Ascending aorta (tissue), 2 donors: ENCODE measurements around the gene TACC2. TPM values are rescaled to one million over a fixed set of nuclear protein-coding genes. Genes with fewer than 3 reads are reported as not detected.
A peak's percentile ranks its signal among the peaks of the same experiment; 100 is the strongest.

Experiments used
- DNase-seq, 2 donors: peaks; one replicate each; pipeline ENCODE4 v3.0.0-alpha.2; 2019; ENCODE audit warnings: low spot score in 2 of 2
- H3K27ac ChIP-seq, 2 donors: fragments of 200-600 bp; sonication (generic); one replicate each; pipeline ENCODE4 v1.5.1; 2016 to 2017; ENCODE audit warnings: mild to moderate bottlenecking in 1 of 2
- H3K27me3 ChIP-seq: fragments of 200-600 bp; sonication (generic); one replicate; pipeline ENCODE4 v1.5.1; 2017
- H3K36me3 ChIP-seq, 2 donors: fragments of 200-600 bp; sonication (generic); one replicate each; pipeline ENCODE4 v1.5.1; 2016
- H3K4me1 ChIP-seq, 2 donors: fragments of 200-600 bp; sonication (generic); one replicate each; pipeline ENCODE4 v1.5.1; 2016 to 2017; ENCODE audit warnings: mild to moderate bottlenecking in 1 of 2
- H3K4me3 ChIP-seq, 2 donors: fragments of 200-600 bp; sonication (generic); one replicate each; pipeline ENCODE4 v1.5.1; 2016 to 2017; ENCODE audit warnings: mild to moderate bottlenecking in 1 of 2
- H3K9me3 ChIP-seq, 2 donors: fragments of 200-600 bp; sonication (generic); one replicate each; pipeline ENCODE4 v1.5.1; 2016
- CTCF ChIP-seq, 3 experiments: fragments of 200-600 bp in 2 of 3; fragments of 450-650 bp in 1 of 3; sonication (generic) in 2 of 3; IDR thresholded peaks; one replicate each; pipeline ENCODE4 v1.5.1; 2016 to 2019; ENCODE audit warnings: antibody characterized with exemption in 3 of 3, mild to moderate bottlenecking in 1 of 3, moderate library complexity in 1 of 3
- intact Hi-C: fragments of 100-400 bp; cut with DNase I; formaldehyde crosslinking; loops from one replicate; pipeline ENCODE4 v1.15.1; 2023
- total RNA-seq: library from RNA; depleted of rRNA; stranded (reverse); fragments of >200 nt; gene quantifications from one replicate; pipeline ENCODE4 v1.1.0, GENCODE V29; 2016

The TACC2 gene
- 69.1 TPM for total RNA-seq

- no peaks in the 10 kb centered on the region for H3K27me3 ChIP-seq
- H3K4me1 ChIP-seq: peaks cover 0 to 10% of the 10 kb centered on the region in 2 donors
- no peak for DNase-seq
- no peak for TF ChIP-seq CTCF (IDR thresholded peaks at IDR 0.05)
- peaks cover 3 to 10% of the 10 kb centered on the region in 2 donors for H3K9me3 ChIP-seq
- H3K27ac ChIP-seq: peak within 1 kb of the TSS; percentile 44 to 65
- intact Hi-C loops: no loop called here
- H3K36me3 ChIP-seq: no peaks in the 10 kb centered on the region
- no peak within 1 kb of the TSS for H3K4me3 ChIP-seq
Observed at GRCh38 chr10:121988361-121989324, at the start of gene TACC2. Gene TACC2 (plus strand): TSS chr10:121989163. CDS start chr10:122021982, 32,819 bp downstream.

GRCh38 chr10:121941532-121941931 lies 47.4 kb upstream of the TACC2 start:
- no peak for TF ChIP-seq CTCF (IDR thresholded peaks at IDR 0.05)
- Histone ChIP-seq H3K27me3 (no peaks in the 10 kb centered on the region), H3K9me3 (no peaks in the 10 kb centered on the region), H3K36me3 (no peaks in the 10 kb centered on the region), H3K4me1 (peaks cover 0 to 4% of the 10 kb centered on the region in 2 donors), H3K27ac (no peak overlapping the region), H3K4me3 (no peak overlapping the region)
- no peak for DNase-seq
- intact Hi-C loops: no loop called here

GRCh38 chr10:121942749-121943416 lies 46.1 kb upstream of the TACC2 start:
- no peak for TF ChIP-seq CTCF (IDR thresholded peaks at IDR 0.05)
- intact Hi-C loops: no loop called here
- peak in 1 of 2 donors; percentile 62 for DNase-seq
- no peak overlapping the region for H3K4me3 ChIP-seq
- no peaks in the 10 kb centered on the region for H3K36me3 ChIP-seq
- H3K4me1 ChIP-seq: peaks cover 0 to 4% of the 10 kb centered on the region in 2 donors
- no peaks in the 10 kb centered on the region for H3K9me3 ChIP-seq
- H3K27me3 ChIP-seq: no peaks in the 10 kb centered on the region
- peak overlapping the region in 1 of 2 donors; percentile 33 for H3K27ac ChIP-seq

- intact Hi-C loops: no loop called here
- Histone ChIP-seq H3K4me1 (peaks cover 0 to 4% of the 10 kb centered on the region in 2 donors), H3K27me3 (no peaks in the 10 kb centered on the region), H3K27ac (no peak overlapping the region), H3K36me3 (no peaks in the 10 kb centered on the region), H3K4me3 (no peak overlapping the region), H3K9me3 (no peaks in the 10 kb centered on the region)
- no peak for TF ChIP-seq CTCF (IDR thresholded peaks at IDR 0.05)
- no peak for DNase-seq
Observed at GRCh38 chr10:121947343-121948330, 41.3 kb upstream of the TACC2 start.

GRCh38 chr10:121949049-121949448 lies 39.9 kb upstream of the TACC2 start:
- H3K9me3 ChIP-seq: no peaks in the 10 kb centered on the region
- no peak for DNase-seq
- H3K4me3 ChIP-seq: no peak overlapping the region
- H3K27ac ChIP-seq: no peak overlapping the region
- no peak for TF ChIP-seq CTCF (IDR thresholded peaks at IDR 0.05)
- peaks cover 0 to 2% of the 10 kb centered on the region in 2 donors for H3K36me3 ChIP-seq
- intact Hi-C loops: no loop called here
- no peaks in the 10 kb centered on the region for H3K27me3 ChIP-seq
- H3K4me1 ChIP-seq: no peaks in the 10 kb centered on the region
